Activated gamma-delta T cell (primary cell): Measurements from ENCODE around the gene SIGLEC6.

Experiments
- DNase-seq: peaks from one replicate; lab custom pipeline; 2025; lab: John Stamatoyannopoulos, UW

The SIGLEC6 gene

DNA sequence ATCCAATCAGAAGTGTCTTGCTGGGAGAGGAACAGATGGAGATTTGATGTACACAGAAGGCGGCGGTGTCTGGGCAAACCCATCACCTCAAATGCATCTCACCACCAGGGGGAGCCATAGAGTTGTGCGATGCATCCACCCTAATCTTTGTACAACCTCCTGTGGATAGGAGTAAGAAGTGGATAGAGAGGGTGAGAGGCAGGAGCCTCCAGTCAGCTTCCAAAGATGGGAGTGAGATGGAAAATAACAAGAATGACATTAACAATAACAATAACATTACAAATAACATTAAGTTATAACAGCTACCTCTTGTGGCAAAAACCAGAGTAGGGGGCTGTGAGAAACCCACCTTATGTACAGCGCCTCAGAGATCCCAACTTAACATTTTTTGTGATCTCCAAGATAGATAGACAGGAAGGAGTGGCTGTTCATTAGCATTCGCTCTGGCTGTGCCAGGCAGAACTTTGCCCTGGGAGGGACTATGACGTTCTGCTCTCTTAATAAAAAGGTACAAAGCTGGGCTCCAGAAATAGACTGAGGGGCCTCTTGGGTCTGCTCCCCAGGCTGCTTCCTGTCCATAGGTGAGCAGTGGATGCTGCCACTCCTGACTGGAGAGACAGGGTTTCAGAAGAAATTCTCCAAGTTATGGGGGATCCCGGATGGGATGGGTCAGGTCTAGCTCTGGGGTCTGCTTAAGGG, 58.3 kb downstream of the SIGLEC6 start:
- DNase-seq, result no peak

DNA sequence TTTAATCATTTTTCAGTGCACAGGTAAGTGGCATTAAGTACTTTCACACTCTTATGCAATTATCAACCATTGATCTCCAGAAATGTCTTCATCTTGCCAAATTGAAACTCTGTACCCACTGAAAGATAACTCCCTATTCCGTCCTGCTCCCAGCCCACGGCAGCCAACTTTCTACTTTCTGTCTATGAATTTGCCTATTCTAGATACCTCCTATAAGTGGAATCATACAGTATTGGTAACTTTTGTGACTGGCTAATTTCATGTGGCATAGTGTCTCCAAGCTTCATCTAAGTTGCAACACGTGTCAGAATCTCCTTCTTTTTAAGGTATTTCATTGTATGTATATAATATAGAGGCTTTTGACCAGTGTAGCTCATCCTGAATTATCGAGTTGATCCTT, 58.9 kb downstream of the SIGLEC6 start:
- no peak for DNase-seq

DNA sequence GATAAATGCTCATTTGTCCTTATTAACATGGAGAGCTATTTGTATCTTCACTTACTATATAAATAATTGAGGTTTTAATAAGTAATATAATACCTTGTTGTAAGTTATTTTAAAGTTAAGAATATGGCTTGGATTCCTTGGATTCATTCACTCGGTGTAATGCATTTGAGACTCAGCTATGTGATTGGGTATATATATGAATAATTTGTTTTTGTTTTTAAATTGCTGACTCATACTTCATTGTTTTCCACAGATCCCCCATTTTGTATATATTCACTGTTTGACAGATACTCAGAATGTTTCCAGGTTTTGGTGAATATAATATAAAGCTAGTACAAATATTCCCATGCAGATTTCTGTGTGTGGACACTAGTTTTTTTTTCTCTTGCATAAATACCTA, 59.9 kb downstream of the SIGLEC6 start:
- DNase-seq, result no peak

DNA sequence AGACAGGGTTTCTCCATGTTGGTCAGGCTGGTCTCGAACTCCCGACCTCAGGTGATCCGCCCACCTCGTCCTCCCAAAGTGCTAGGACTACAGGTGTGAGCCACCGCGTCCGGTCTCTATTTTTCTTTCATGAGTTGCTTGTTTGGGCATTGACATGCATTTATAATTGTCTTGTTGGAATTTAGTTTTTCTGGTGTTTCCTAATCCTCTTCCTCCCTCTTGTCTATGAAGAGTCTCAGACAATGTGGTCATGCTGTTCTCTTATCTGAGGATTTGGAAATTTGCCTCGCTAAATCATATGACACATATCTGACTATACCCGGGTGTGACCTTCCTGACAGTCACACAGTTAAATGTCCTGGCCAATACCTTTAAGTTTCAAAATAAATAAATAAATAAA, 60.5 kb downstream of the SIGLEC6 start:
- no peak for DNase-seq

DNA sequence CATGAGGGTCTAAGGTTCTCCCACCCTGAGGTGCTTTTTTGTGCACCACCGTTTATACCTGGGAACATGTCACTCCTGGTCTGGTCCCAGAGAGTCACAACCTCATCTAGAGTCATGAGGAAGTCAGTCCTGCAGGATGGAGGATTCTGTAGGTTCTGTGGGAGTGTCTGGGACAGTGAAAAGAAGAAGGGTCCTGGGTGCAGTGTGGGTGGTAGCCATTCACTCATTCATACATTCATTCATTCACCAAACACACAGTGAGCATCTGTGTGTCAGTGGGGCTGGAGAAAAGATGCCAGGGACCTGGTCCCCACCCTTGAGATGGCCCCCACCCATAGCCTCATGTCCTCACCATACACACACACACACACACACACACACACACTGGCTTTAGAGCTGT, 61.8 kb downstream of the SIGLEC6 start:
- no peak for DNase-seq

DNA sequence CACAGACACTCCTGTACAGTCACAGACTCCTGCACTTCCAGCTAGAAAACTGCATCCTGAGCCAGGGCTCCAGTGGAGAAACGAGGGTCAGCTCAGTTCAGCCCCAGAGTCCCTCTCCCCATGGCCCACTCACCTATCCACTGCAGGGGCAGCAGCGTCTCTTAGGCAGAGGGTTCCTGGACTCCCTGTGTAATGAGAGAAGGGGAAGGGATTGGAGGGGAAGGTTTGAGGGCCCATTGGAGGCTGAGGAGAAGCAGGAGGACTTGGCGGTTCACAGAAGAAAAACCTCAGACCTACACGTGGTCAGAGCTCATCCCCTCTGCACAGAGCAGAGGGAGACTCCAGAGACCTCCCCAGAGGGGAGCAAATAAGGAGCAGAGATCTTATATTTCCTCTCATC, 62.3 kb downstream of the SIGLEC6 start:
- DNase-seq, result no peak

DNA sequence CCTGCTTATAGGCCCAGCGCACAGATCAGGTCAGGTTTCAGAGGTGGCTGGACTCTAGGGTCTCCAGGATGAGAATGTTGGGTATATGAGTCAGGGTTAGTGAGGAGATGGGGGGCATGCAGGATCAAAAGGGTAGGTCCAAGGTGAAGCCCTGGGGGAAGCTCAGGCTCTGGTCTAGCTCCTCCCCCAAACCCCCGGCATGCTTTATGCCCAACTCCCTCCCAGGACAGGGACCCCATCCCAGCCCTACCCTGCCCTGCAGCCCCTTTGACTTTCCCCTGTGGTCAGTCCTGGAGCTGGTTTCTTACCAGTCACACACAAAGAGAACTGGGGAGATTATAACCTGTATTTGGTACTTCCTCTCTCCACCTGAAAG, 62.9 kb downstream of the SIGLEC6 start:
- DNase-seq, result no peak

DNA sequence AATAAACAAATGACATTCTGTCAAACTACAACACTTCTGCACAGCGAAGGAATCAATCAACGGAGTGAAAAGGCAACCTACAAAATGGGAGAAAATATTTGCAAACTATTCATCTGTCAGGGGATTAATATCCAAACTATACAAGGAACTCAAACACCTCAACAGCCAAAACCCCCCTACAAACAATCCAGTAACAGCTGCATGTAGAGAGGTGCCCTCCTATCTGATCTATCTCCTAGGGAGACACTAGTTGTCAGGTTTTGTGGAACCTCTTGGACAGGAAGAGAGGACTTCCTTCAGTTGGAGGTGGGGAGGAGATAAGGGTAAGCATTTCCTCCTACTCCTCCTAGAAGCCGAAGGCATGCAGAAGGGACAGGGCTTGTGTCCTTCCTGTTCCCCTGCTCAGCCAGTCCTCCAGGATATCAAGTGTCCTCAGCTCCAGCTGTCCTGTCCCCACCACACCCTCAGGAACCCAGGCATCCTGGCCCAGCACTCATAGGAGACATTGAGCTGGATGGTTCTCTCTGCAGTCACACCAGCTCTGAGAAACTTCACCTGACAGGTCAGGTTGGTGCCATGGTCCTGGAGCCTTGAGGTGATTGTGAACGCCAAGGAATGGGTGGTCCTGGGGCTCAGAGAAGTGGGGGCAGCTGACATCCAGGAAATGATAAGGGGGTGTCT, 63.5 kb downstream of the SIGLEC6 start:
- no peak for DNase-seq
